Stimulated activated naive B cell treated with anti-CD40 and anti-IgM and Interleukin-4, amounts not matched to agents 10 μg/mL and 1 μg/mL and 100 μg/mL, for 72 hours (primary cell): ENCODE data around the gene PNRC1.
"Not testable (repeated sequence)": the region's sequence is repeated elsewhere in the genome, so short reads cannot be mapped to it uniquely, and the experiment has no call there.

ENCODE experiments used
- ATAC-seq, 2 donors: fragments of 150-1000 bp; cut with Tn5 transposase; replicated peaks; 2 replicates each; pipeline ENCODE4 v1.10.0; 2021; ENCODE audit warnings: moderate library complexity in 1 of 2
- DNase-seq: peaks from one replicate; pipeline ENCODE4 v3.0.0; 2021
- H3K27ac Mint-ChIP-seq: one replicate; pipeline ENCODE4 v1.8.0; 2022; ENCODE audit warnings: mild to moderate bottlenecking, mixed read lengths
- H3K27me3 Mint-ChIP-seq, 2 donors: one replicate each; pipeline ENCODE4 v1.8.0; 2022; ENCODE audit warnings: mixed read lengths in 2 of 2
- H3K36me3 Mint-ChIP-seq, 2 donors: one replicate each; pipeline ENCODE4 v1.8.0; 2022; ENCODE audit warnings: mixed read lengths in 2 of 2, mild to moderate bottlenecking in 1 of 2
- H3K4me1 Mint-ChIP-seq, 2 donors: one replicate each; pipeline ENCODE4 v1.8.0; 2022; ENCODE audit warnings: mixed read lengths in 2 of 2, mild to moderate bottlenecking in 1 of 2
- H3K4me3 Mint-ChIP-seq, 2 donors: one replicate each; pipeline ENCODE4 v1.8.0; 2022; ENCODE audit warnings: mild to moderate bottlenecking in 2 of 2, mixed read lengths in 2 of 2, moderate library complexity in 1 of 2
- H3K9me3 Mint-ChIP-seq, 2 donors: one replicate each; pipeline ENCODE4 v1.8.0; 2022; ENCODE audit warnings: mixed read lengths in 2 of 2, mild to moderate bottlenecking in 1 of 2

The PNRC1 gene

DNA sequence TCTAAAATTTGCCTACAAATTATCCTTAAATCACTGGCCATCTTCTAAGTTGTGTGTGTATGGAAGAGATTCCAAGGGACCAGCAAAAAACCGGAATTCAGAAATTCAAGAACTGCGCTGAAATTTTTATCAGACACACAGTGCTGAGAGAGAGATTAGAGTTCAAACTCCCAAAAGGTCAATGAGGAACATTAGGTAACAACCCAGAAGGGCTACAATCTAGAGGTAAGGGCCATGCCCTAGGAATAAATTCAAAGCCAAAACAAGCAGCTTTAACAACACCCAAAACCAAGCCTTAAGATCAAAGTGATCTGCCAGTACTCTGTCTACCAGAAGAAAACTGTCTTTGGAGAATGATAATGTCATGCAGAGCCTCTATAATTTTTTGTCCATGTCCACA is 19.6 kb downstream of the PNRC1 start:
- H3K36me3 Mint-ChIP-seq, result peaks cover 3 to 5% of the 10 kb centered on the region in 2 donors
- no peaks in the 10 kb centered on the region for H3K9me3 Mint-ChIP-seq
- H3K4me1 Mint-ChIP-seq, result peaks cover 0 to 3% of the 10 kb centered on the region in 2 donors
- no peak overlapping the region for H3K4me3 Mint-ChIP-seq
- H3K27me3 Mint-ChIP-seq, result no peaks in the 10 kb centered on the region
- no peak overlapping the region for H3K27ac Mint-ChIP-seq
- DNase-seq (no peak), ATAC-seq (no peak)

DNA sequence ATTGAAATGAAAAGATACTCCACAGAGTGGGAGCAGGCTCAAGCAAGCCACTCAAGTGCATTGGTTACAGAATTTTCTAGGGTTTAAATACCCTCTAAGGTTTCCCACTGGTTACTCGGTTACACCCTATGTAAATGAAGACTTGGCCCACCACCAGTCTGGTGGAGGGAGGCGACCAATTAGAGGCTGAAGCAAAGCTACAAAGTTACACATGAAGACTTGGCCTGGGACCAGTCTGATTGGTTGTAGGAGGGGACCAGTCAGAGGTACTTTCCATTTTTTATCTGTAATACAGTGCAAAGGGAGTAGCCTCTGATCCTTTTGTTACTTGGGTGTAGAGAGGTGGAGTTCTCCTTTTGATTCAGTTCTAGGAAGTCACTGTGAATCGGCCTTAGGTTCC is 29.7 kb downstream of the PNRC1 start:
- no peaks in the 10 kb centered on the region for H3K36me3 Mint-ChIP-seq
- no peak overlapping the region for H3K27ac Mint-ChIP-seq
- ATAC-seq (no peak), DNase-seq (no peak)
- H3K9me3 Mint-ChIP-seq, result no peaks in the 10 kb centered on the region
- no peaks in the 10 kb centered on the region for H3K27me3 Mint-ChIP-seq
- no peaks in the 10 kb centered on the region for H3K4me1 Mint-ChIP-seq
- H3K4me3 Mint-ChIP-seq, result no peak overlapping the region

DNA sequence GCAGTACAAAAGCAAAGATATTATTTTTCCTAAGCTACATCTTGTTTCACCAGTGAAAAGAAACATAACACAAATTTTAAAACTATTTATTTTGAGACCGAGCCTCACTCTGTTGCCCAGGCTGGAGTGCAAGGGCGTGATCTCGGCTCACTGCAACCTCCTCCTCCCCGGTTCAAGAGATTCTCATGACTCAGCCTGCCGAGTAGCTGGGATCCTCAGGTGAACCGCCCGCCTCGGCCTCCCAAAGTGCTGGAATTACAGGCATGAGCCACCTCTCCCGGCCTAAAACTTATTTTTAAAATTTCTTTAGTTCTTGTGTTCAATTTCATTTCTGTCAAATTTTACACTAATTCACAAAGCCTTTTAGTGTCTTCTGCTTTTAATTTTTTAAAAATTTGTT is 31.4 kb downstream of the PNRC1 start:
- no peak for ATAC-seq
- Mint-ChIP-seq H3K4me1 (peaks cover 2 to 3% of the 10 kb centered on the region in 2 donors), H3K9me3 (no peaks in the 10 kb centered on the region), H3K4me3 (no peak overlapping the region), H3K27ac (no peak overlapping the region), H3K27me3 (peaks cover 3 to 5% of the 10 kb centered on the region in 2 donors), H3K36me3 (no peaks in the 10 kb centered on the region)
- no peak for DNase-seq

DNA sequence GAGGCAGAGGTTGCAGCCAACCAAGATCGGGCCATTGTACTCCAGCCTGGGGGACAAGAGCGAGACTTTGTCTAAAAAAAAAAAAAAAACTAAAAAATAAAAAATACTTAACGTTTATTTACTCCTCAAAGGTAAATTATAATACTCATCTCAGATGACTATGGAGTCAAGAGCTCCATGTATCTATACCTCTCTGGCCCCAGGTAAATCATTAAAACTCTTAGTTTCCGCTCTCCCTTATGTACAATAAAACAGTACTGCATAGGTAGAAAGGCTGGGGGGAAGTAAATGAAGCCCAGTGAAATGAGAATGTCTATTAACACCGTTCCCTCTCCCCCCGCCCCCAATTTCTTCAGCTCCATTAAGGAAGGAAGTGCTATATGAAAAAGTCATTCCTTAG is 36.2 kb downstream of the PNRC1 start:
- Mint-ChIP-seq H3K36me3 (peaks cover 2 to 8% of the 10 kb centered on the region in 2 donors), H3K4me1 (peaks cover 5 to 6% of the 10 kb centered on the region in 2 donors), H3K9me3 (peaks cover 6 to 9% of the 10 kb centered on the region in 2 donors), H3K27me3 (peaks cover 5 to 8% of the 10 kb centered on the region in 2 donors), H3K27ac (no peak overlapping the region), H3K4me3 (peak overlapping the region; percentile 84 to 86)
- DNase-seq (no peak), ATAC-seq (no peak)

DNA sequence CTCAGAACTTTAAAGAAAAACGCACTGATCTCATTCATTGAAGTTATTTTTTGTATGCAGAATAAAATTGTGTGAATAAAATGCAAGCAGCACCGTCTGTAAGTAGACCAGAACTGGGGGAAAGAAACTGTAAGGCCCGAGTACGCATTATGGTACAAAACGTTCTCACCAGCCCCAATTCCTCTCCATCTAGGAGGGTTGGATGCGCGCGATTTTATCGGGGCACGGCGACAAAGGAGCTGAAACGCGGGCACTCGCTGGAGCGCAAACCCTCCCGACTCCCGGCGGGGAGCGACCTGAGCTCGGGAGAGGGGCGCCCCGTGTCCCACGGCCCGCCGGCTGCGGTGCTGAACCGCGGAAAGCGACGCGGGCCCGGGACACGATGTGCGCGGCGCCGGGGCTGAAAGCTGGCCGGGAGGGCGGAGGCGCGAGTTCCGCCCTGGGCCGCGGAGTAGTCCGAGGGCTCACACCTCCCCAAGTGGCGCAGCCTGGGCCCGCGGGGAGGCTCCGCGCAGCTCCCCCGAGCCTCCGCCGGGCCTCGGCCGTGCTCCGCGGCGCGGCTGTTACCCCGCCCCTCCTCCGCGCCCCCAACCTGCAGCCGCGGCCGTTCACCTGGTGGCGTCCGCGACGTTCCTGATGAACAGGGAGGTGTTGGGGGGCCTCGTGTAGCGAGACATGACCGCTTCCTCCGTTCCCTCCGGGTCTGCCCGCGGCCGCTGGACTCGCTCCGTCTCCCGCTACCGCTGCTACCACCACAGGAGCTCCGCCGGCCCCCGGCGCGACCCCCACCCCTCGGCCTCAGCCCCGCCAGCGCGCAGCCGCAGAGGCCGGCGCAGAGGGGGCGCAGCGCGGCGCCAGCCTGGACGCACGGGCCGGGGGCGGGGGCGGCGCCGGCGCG is 36.9 kb downstream of the PNRC1 start, which contains the start of gene SRSF12:
Gene SRSF12 (minus strand): TSS at position 861 of the 898 bp plus-strand sequence. CDS start 184 bp downstream, at position 677.
- Mint-ChIP-seq H3K27me3 (peaks cover 5 to 8% of the 10 kb centered on the region in 2 donors), H3K4me3 (peak within 1 kb of the TSS; percentile 84 to 86), H3K36me3 (peaks cover 2 to 8% of the 10 kb centered on the region in 2 donors), H3K4me1 (peaks cover 5 to 6% of the 10 kb centered on the region in 2 donors), H3K9me3 (peaks cover 6 to 9% of the 10 kb centered on the region in 2 donors), H3K27ac (peak within 1 kb of the TSS; percentile 37)
- DNase-seq (peak; percentile 19), ATAC-seq (peak; percentile 93 to 95)

DNA sequence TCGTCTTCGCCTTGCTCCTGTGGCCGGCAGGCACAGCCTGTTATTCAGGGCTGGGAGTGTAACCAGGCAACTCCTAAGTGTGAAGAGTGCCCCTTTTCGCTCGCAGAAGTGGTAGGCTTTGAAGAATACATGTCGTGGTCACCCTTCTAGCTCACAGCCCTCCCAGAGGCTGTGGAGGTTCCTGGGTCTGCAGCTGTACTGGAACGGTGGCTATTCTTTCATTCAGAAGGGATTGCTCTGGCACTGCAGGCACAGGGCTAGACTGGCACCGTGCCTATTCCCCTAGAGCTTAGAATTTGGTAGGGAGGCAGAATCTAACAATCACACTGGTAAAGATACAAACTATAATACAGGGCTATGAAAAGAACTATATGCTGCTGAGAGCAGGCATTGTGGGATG is 38.4 kb downstream of the PNRC1 start:
- Mint-ChIP-seq H3K36me3 (peaks cover 2 to 8% of the 10 kb centered on the region in 2 donors), H3K27ac (no peak overlapping the region), H3K9me3 (peaks cover 6 to 9% of the 10 kb centered on the region in 2 donors), H3K27me3 (peaks cover 5 to 8% of the 10 kb centered on the region in 2 donors), H3K4me1 (peaks cover 5 to 6% of the 10 kb centered on the region in 2 donors), H3K4me3 (peak overlapping the region in 1 of 2 donors; percentile 48)
- no peak for ATAC-seq
- no peak for DNase-seq

DNA sequence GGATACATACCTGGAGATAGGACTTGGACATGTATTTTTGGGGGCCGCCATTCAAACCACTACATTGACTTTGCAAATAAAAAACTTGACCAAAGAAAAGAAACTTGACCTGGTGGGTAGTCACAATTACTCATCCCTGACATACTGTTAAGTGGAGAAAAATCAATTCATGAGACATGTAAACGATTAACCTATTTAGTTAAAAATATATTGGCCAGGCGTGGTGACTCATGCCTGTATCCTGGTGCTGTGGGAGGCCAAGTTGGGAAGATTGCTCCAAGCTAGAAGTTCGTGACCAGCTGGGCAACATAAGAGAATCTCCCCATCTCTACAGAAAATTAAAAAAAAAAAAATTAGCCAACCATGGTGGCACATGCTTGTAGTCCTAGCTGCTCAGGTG is 39.8 kb downstream of the PNRC1 start:
- Mint-ChIP-seq H3K4me3 (no peak overlapping the region), H3K27me3 (peaks cover 5 to 8% of the 10 kb centered on the region in 2 donors), H3K36me3 (peaks cover 5 to 8% of the 10 kb centered on the region in 2 donors), H3K27ac (no peak overlapping the region), H3K9me3 (peaks cover 6 to 9% of the 10 kb centered on the region in 2 donors), H3K4me1 (peaks cover 5 to 6% of the 10 kb centered on the region in 2 donors)
- ATAC-seq, result no peak
- DNase-seq, result no peak

DNA sequence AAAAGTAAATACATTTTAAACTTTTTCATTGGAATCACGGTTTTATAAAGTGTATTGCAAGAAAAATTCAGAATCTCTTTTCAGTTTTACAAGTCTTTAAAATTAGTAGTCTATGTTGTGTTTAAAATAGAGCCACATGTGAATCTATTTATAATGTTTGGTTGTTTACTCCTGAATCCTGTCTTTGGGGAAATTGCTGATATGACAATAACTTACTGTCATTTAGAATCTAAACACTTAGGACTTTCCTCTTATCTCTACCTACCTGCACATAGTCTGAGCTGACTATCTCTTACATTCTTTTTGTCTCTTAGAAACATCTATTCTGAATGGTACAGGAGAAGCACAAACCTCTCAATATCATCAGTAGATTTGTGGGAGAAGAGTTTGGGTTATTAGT is 41.4 kb downstream of the PNRC1 start:
- H3K4me1 Mint-ChIP-seq, result peaks cover 3% of the 10 kb centered on the region in 2 donors
- H3K36me3 Mint-ChIP-seq, result peaks cover 5 to 8% of the 10 kb centered on the region in 2 donors
- H3K27ac Mint-ChIP-seq, result no peak overlapping the region
- ATAC-seq (no peak), DNase-seq (no peak)
- peaks cover 6 to 9% of the 10 kb centered on the region in 2 donors for H3K9me3 Mint-ChIP-seq
- no peak overlapping the region for H3K4me3 Mint-ChIP-seq
- peaks cover 2 to 3% of the 10 kb centered on the region in 2 donors for H3K27me3 Mint-ChIP-seq

DNA sequence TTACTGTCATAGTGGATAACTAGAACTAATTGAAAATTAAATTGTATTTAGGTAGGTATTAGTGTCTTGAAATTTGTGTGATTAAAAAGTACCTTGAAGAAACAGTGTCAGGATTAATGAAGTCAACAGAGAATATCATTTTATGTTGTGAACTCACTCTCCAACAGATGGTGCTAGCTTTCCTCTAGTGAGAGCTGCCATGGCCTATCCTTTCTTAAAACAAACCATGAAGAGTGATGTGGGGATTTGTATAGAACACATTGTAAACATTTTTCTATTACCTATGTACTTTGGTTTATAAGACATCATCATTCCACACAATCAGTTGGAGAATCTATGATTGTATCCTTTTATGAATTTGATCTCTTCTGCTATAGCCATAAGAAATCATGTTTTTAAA is 42.1 kb downstream of the PNRC1 start:
- Mint-ChIP-seq H3K4me1 (no peaks in the 10 kb centered on the region), H3K27ac (no peak overlapping the region), H3K27me3 (no peaks in the 10 kb centered on the region), H3K4me3 (no peak overlapping the region), H3K36me3 (peaks cover 5 to 8% of the 10 kb centered on the region in 2 donors), H3K9me3 (peaks cover 6 to 9% of the 10 kb centered on the region in 2 donors)
- DNase-seq, result no peak
- ATAC-seq, result peak; percentile 49 to 57

DNA sequence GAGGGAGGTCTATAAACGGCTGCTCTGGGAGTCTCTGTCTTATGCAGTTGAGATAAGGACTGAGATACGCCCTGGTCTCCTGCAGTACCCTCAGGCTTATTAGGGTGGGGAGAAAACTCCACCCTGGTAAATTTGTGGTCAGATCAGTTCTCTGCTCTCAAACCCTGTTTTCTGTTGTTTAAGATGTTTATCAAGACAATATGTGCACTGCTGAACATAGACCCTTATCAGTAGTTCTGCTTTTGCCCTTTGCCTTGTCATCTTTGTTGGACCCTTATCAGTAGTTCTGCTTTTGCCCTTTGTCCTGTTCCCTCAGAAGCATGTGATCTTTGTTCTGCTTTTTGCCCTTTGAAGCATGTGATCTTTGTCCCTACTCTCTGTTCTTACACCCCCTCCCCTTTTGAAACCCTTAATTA is 47.7 kb downstream of the PNRC1 start:
- not testable (repeated sequence) for DNase-seq, H3K9me3 Mint-ChIP-seq, H3K27me3 Mint-ChIP-seq, ATAC-seq, H3K4me3 Mint-ChIP-seq, H3K36me3 Mint-ChIP-seq, H3K27ac Mint-ChIP-seq, H3K4me1 Mint-ChIP-seq

DNA sequence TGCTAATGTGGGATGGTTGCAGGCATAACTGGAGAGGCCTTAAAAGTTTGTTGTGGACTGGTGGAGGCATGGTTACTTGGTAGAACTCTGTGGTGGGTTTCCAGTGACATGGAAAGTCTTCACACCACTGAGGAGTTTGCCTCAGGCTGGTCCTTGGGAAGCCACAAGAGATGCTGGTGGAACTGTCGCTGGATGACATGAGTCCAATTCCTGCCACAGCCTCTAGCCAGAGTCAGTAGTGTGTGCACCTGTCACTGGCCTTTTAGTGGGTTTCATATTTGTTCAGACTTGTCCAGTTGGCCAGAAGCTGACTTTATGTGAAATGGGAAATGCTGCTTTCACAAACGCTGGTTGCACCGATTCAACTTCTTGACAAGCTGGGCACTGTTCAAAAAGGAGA is 51.0 kb downstream of the PNRC1 start:
- DNase-seq, result no peak
- Mint-ChIP-seq H3K36me3 (peaks cover 6 to 7% of the 10 kb centered on the region in 2 donors), H3K4me1 (peaks cover 2 to 6% of the 10 kb centered on the region in 2 donors), H3K27ac (no peak overlapping the region), H3K27me3 (no peaks in the 10 kb centered on the region), H3K9me3 (peaks cover 8 to 9% of the 10 kb centered on the region in 2 donors), H3K4me3 (no peak overlapping the region)
- ATAC-seq, result no peak

DNA sequence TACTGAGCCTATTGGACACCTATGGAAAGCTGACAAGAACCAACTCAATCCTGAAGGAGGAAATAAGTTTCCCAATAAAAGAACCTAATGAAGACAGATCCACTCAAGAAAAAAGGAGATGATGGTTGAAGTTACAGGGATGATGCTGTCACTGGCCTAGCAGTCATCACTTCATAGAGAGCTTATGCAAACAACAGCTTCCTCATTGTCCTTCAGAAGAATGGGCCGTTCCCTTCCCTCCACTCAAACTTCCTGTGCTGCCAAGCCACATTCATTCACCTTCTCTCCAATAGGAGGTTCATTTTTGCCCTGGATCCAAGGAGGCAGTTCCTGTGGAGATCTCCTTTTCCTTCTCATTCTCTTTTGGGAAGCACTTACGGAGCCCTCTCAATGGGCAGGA is 51.5 kb downstream of the PNRC1 start:
- no peak for DNase-seq
- H3K9me3 Mint-ChIP-seq, result peaks cover 8 to 9% of the 10 kb centered on the region in 2 donors
- peaks cover 6 to 7% of the 10 kb centered on the region in 2 donors for H3K36me3 Mint-ChIP-seq
- no peak for ATAC-seq
- H3K4me1 Mint-ChIP-seq, result peaks cover 2 to 6% of the 10 kb centered on the region in 2 donors
- H3K27ac Mint-ChIP-seq, result no peak overlapping the region
- H3K4me3 Mint-ChIP-seq, result no peak overlapping the region
- H3K27me3 Mint-ChIP-seq, result no peaks in the 10 kb centered on the region

DNA sequence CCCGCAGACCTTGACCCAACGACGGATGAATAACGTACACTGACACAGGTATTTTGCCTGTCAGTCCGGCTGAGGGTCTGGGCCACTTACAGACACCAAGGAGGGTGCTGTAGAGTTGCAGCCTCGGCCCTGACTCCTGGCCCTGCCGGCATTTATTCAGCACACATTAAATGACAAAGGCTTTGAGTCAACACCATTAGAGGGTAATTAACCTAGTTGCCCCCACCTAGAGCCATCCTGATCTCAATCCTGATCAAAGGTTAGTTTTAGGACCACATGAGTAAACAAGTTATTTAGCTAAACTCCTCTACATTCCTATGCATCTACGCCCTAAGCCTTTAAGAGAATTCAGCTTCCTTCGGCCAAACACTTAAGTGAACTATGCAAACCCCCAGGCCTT is 53.4 kb downstream of the PNRC1 start:
- H3K4me1 Mint-ChIP-seq, result no peaks in the 10 kb centered on the region
- no peak overlapping the region for H3K4me3 Mint-ChIP-seq
- H3K27me3 Mint-ChIP-seq, result no peaks in the 10 kb centered on the region
- H3K9me3 Mint-ChIP-seq, result peaks cover 1 to 2% of the 10 kb centered on the region in 2 donors
- H3K36me3 Mint-ChIP-seq, result peaks cover 0 to under 1% of the 10 kb centered on the region in 2 donors
- DNase-seq (no peak), ATAC-seq (no peak)
- no peak overlapping the region for H3K27ac Mint-ChIP-seq

DNA sequence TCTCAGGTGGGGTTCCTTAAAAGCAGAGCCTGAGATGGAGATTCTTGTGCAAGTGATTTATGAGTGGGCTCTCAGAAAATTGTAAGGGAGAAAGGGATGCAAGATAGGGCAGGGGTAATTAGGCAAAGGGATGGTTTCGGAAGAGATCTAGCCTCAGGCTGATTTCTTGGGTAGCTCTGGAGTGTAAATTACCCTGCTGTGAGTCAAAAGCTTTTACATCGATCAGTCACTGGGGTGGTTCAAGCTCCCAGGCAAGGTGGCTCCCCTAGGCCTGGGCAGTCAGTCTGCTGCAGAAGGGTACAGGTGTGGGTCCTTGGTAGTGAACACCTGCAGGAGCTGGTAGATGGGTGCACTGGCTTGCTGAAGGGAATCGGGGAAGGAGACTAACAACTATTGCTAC is 54.2 kb downstream of the PNRC1 start:
- no peak overlapping the region for H3K4me3 Mint-ChIP-seq
- no peaks in the 10 kb centered on the region for H3K27me3 Mint-ChIP-seq
- ATAC-seq (no peak), DNase-seq (no peak)
- no peak overlapping the region for H3K27ac Mint-ChIP-seq
- no peaks in the 10 kb centered on the region for H3K9me3 Mint-ChIP-seq
- H3K36me3 Mint-ChIP-seq, result no peaks in the 10 kb centered on the region
- H3K4me1 Mint-ChIP-seq, result no peaks in the 10 kb centered on the region
